ENCODE measurements around the gene GRIA3.
"Not testable (repeated sequence)": the region's sequence is repeated elsewhere in the genome, so short reads cannot be mapped to it uniquely, and the experiment has no call there.

GRIA3 gene

DNA sequence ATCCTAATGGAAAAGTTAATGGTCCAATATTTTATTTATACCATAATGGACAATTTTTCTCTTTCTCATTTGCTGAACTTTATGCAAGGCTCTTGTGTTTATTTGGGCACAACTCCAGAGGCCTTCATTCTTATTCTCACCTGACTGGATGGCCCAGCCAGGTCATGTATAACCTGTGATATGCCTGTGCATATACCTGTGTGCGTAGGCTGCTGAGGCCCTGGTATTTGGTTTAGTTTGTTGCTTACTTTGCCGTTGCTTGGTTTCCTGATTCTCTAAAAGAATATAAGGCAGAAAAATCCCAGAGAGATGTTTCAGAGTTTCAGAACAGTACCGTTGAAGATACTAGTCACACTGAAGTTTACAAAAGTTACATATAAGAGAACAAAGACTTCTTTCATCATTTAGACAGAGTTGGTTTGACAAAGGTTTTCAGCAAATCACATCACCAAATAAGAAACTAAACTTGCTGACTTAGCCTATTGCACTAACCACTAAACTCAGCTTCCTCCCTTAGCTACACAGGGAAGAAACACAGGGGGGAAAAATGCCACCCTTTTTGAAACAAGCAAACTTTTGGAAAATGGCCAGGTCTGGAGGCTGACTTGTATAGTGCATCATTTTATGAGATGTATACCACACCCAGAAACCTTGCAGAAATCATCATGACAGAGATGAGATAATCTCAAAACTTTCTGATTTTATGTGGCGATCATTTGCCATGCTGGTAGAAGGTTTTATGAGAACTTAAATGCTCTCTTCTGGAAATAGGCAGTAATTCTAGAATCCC is 248.5 kb downstream of the GRIA3 start:
- Histone ChIP-seq H3K36me3 (ENCODE audit: insufficient read depth, low read depth, low read length) (no peaks in the 10 kb centered on the region), H3K27ac (ENCODE audit: low read length) (no peak overlapping the region), H3K9me3 (ENCODE audit: insufficient read depth, low read depth, low read length) (no peaks in the 10 kb centered on the region), H3K27me3 (ENCODE audit: insufficient read depth, low read length) (no peaks in the 10 kb centered on the region), H3K9ac (ENCODE audit: low read depth, low read length) (no peak overlapping the region), H3K4me1 (ENCODE audit: insufficient read depth, low read length) (peaks cover 6% of the 10 kb centered on the region; the same call in 1 of the 2 replicates), H3K4me3 (ENCODE audit: low read length) (no peak overlapping the region)

DNA sequence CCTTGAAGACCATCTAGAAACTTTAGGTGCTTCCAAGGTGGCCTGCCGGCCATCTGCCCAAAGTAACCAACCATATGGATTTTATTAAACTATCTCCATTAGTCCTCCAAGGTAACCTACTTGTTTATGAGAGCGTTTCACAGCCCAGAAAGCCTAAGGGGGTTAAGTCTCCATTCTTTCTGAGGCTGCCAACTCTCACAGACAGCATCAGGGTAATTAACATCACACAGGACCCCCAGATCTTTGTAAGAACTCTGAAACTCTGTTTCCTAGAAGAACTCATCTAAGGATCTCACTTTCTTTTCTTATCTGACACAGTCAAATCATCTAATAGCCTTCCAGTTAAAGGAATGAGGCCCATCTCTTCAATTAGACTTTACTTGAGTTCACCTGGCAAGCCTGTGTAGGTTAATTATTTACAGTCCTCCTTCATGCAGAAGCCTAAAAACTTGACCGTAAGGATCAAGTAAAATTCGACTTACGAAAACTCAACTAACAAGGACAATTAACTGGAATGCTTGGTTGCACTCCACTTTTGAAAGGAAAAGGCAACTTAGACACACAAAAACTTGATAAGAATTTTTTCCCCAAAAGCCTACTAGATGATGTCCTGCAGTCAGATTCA is 252.5 kb downstream of the GRIA3 start:
- Histone ChIP-seq H3K27me3 (ENCODE audit: insufficient read depth, low read length) (no peaks in the 10 kb centered on the region), H3K4me1 (ENCODE audit: insufficient read depth, low read length) (peaks cover 6% of the 10 kb centered on the region; the same call in 1 of the 2 replicates), H3K4me3 (ENCODE audit: low read length) (peak overlapping the region; percentile 32), H3K27ac (ENCODE audit: low read length) (no peak overlapping the region), H3K9ac (ENCODE audit: low read depth, low read length) (no peak overlapping the region; the same call in 1 of the 2 replicates), H3K9me3 (ENCODE audit: insufficient read depth, low read depth, low read length) (no peaks in the 10 kb centered on the region), H3K36me3 (ENCODE audit: insufficient read depth, low read depth, low read length) (no peaks in the 10 kb centered on the region)

DNA sequence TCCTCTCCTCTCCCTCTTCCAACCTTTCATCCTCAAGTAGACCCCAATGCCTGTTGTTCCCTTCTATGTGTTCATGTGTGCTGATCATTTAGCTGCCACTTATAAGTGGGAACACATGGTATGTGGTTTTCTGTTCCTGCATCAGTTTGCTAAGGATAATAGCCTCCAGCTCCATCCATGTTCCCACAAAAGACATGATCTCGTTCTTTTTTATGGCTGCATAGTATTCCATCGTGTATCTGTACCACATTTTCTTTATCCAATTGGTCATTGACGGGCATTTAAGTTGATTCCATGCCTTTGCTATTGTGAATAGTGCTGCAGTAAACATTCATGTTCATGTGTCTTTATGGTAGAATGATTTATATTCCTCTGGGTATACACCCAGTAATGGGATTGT is 255.8 kb downstream of the GRIA3 start:
- H3K9me3 ChIP-seq (ENCODE audit: insufficient read depth, low read depth, low read length); H3K4me3 ChIP-seq (ENCODE audit: low read length); H3K9ac ChIP-seq (ENCODE audit: low read depth, low read length); H3K4me1 ChIP-seq (ENCODE audit: insufficient read depth, low read length); H3K27me3 ChIP-seq (ENCODE audit: insufficient read depth, low read length); H3K27ac ChIP-seq (ENCODE audit: low read length); H3K36me3 ChIP-seq (ENCODE audit: insufficient read depth, low read depth, low read length): not testable (repeated sequence)

DNA sequence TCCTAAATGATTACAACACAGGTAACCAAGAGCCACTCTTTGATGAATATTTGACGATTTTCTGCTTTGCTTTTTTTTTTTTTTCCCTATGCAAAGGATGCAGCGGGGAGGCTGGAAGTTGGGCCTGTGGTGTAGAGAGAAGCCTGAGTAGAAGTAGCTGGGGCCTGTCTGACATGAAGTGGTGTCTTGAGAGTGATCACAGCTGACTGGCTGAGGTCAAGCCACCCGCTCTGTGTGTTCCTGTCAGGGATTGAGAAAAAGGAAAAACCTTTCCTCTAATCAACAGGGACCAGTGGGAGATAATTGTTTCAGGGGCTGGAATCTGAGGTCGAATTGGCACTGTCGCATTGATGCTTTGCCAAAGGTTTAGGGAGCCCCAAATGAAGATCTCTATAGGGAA is 258.7 kb downstream of the GRIA3 start:
- H3K9ac ChIP-seq (ENCODE audit: low read depth, low read length), result no peak overlapping the region
- H3K27me3 ChIP-seq (ENCODE audit: insufficient read depth, low read length), result no peaks in the 10 kb centered on the region
- H3K36me3 ChIP-seq (ENCODE audit: insufficient read depth, low read depth, low read length), result no peaks in the 10 kb centered on the region
- no peaks in the 10 kb centered on the region for H3K4me1 ChIP-seq (ENCODE audit: insufficient read depth, low read length)
- H3K9me3 ChIP-seq (ENCODE audit: insufficient read depth, low read depth, low read length), result no peaks in the 10 kb centered on the region
- H3K27ac ChIP-seq (ENCODE audit: low read length), result no peak overlapping the region
- H3K4me3 ChIP-seq (ENCODE audit: low read length), result no peak overlapping the region

DNA sequence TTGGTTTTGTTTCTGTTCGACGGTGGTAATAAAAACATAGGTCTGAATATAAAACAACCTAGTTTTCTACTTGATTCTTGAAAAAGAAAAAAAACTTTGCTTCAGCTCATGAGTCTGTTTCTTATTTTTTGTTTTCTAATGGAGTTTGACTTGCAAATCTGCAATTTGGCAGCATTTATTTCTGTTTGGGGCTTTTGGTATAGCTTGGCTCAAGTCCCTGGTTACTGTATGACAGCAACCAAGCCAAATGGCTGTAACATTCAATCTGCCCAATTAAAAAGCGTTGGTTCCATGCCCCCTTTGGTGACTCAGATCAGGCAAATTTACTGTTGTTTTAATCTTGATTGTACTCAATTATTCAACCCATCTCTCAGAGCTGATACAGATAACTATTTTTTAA is 263.4 kb downstream of the GRIA3 start:
- no peaks in the 10 kb centered on the region for H3K4me1 ChIP-seq (ENCODE audit: insufficient read depth, low read length)
- no peaks in the 10 kb centered on the region for H3K27me3 ChIP-seq (ENCODE audit: insufficient read depth, low read length)
- no peaks in the 10 kb centered on the region for H3K36me3 ChIP-seq (ENCODE audit: insufficient read depth, low read depth, low read length)
- no peaks in the 10 kb centered on the region for H3K9me3 ChIP-seq (ENCODE audit: insufficient read depth, low read depth, low read length)
- no peak overlapping the region for H3K27ac ChIP-seq (ENCODE audit: low read length)
- no peak overlapping the region for H3K9ac ChIP-seq (ENCODE audit: low read depth, low read length)
- H3K4me3 ChIP-seq (ENCODE audit: low read length), result no peak overlapping the region

DNA sequence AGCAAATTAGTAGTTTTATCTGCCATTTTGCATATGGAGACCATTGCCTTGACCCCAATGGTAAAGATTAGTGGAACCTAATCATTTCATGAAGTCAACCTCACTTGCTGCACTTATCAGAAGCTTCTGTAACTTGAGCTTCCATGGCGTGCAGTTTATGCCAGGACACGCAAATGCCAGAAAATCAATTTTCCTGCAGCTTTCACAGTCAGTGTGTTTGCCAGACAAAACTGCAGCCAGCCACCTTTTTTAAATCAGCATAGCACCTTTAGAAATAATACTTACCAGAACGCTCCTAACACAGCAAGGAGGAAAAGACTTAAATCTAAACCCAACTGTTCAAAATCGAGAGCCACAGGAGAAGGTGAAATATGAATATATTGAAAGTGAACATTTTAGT is 265.3 kb downstream of the GRIA3 start:
- Histone ChIP-seq H3K27ac (ENCODE audit: low read length) (no peak overlapping the region), H3K9me3 (ENCODE audit: insufficient read depth, low read depth, low read length) (no peaks in the 10 kb centered on the region)

DNA sequence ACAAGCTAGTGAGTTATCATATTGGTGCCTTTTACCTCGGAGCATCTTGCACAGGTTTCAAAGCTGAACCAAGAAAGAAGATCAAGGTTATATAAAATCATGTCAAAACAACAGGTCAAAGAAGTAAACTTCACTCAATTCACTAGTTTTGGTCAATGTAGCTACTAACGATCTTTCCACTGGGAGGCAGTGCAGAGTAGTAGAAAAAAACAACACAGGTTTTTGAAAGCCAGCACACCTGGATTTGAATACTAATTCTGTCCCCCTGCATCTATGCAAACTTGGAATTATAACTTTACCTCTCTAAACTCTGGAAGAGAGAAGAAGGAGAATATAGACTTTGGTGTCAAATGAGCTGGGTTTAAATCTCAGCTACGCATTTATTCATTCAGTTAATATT is 266.1 kb downstream of the GRIA3 start:
- Histone ChIP-seq H3K27ac (ENCODE audit: low read length) (no peak overlapping the region), H3K36me3 (ENCODE audit: insufficient read depth, low read depth, low read length) (no peaks in the 10 kb centered on the region), H3K4me1 (ENCODE audit: insufficient read depth, low read length) (no peaks in the 10 kb centered on the region), H3K9me3 (ENCODE audit: insufficient read depth, low read depth, low read length) (no peaks in the 10 kb centered on the region), H3K4me3 (ENCODE audit: low read length) (no peak overlapping the region), H3K27me3 (ENCODE audit: insufficient read depth, low read length) (no peaks in the 10 kb centered on the region), H3K9ac (ENCODE audit: low read depth, low read length) (no peak overlapping the region)

More for the DNA sequence above, 265.3 kb downstream of the GRIA3 start:
- Histone ChIP-seq H3K9ac (ENCODE audit: low read depth, low read length) (no peak overlapping the region), H3K4me3 (ENCODE audit: low read length) (no peak overlapping the region), H3K4me1 (ENCODE audit: insufficient read depth, low read length) (no peaks in the 10 kb centered on the region), H3K36me3 (ENCODE audit: insufficient read depth, low read depth, low read length) (no peaks in the 10 kb centered on the region), H3K27me3 (ENCODE audit: insufficient read depth, low read length) (no peaks in the 10 kb centered on the region)

DNA sequence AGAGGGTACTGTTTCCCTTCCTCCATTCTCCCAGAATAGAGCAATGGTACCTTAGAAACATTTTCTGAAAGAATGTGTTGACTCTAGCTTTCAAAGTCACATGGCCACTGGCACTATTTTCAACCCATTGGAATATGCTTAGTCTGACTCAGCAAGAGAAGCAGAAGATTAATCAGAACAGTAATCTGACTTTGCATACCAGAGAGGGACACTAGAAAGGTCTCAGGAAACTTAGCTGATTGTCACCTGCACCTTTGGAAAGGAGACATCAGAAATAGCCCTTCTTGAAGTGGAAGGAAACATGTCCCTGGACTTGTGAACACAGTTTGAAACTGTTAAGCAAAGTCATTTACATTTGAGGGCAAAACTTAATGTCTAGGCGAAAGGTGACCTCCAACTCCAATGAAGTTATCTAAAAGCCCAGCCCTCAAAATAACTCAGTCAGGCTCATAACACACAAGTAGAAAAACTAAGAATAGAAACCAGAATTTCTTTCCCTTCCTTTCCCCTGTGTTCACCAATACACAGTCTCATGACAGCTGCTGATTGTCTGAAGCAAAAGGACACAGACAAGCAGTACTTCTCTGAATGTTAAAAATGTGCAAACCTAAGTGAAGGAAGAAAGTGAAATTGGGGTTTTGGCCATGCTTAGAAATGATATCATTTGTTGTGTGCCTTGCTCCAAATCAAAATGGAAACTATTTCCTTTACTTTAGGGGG is 270.8 kb downstream of the GRIA3 start:
- H3K27me3 ChIP-seq (ENCODE audit: insufficient read depth, low read length), result no peaks in the 10 kb centered on the region
- no peak overlapping the region for H3K27ac ChIP-seq (ENCODE audit: low read length)
- H3K9me3 ChIP-seq (ENCODE audit: insufficient read depth, low read depth, low read length), result no peaks in the 10 kb centered on the region
- H3K9ac ChIP-seq (ENCODE audit: low read depth, low read length), result no peak overlapping the region
- H3K4me1 ChIP-seq (ENCODE audit: insufficient read depth, low read length), result no peaks in the 10 kb centered on the region
- H3K4me3 ChIP-seq (ENCODE audit: low read length), result no peak overlapping the region
- no peaks in the 10 kb centered on the region for H3K36me3 ChIP-seq (ENCODE audit: insufficient read depth, low read depth, low read length)

DNA sequence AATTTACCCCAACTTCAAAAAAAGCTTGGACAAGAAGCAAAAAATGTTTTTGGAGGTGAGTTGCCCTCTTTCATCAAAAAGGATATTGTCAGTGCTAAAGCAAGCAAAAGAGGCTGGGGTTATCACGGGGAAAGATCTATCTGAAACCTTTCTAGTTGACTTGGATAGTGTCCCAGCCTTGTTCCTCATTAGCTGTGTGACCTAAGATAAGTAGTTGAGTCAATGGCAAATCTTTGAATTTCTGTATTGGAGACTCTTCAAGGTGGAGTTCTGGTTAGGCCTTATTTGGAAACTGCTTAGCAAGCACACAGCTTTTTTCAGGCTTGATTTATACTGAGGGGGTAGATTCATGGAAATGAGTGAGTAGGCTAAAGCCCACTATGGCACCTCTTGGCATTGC is 271.6 kb downstream of the GRIA3 start:
- no peaks in the 10 kb centered on the region for H3K4me1 ChIP-seq (ENCODE audit: insufficient read depth, low read length)
- no peak overlapping the region for H3K4me3 ChIP-seq (ENCODE audit: low read length)
- H3K9ac ChIP-seq (ENCODE audit: low read depth, low read length), result no peak overlapping the region
- H3K9me3 ChIP-seq (ENCODE audit: insufficient read depth, low read depth, low read length), result no peaks in the 10 kb centered on the region
- H3K27ac ChIP-seq (ENCODE audit: low read length), result no peak overlapping the region
- H3K36me3 ChIP-seq (ENCODE audit: insufficient read depth, low read depth, low read length), result no peaks in the 10 kb centered on the region
- H3K27me3 ChIP-seq (ENCODE audit: insufficient read depth, low read length), result no peaks in the 10 kb centered on the region

DNA sequence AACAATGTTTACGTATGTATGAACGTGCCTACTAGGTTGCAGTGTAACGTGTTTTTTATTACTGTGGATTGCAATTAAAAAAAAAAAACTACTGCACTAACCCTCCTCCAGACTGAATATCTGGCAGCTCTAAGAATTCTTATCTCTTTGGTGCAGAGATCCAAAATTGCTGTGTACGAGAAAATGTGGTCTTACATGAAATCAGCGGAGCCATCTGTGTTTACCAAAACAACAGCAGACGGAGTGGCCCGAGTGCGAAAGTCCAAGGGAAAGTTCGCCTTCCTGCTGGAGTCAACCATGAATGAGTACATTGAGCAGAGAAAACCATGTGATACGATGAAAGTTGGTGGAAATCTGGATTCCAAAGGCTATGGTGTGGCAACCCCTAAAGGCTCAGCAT is 280.6 kb downstream of the GRIA3 start:
- Histone ChIP-seq H3K9ac (ENCODE audit: low read depth, low read length) (no peak overlapping the region), H3K36me3 (ENCODE audit: insufficient read depth, low read depth, low read length) (no peaks in the 10 kb centered on the region), H3K4me1 (ENCODE audit: insufficient read depth, low read length) (peaks cover 2% of the 10 kb centered on the region; the same call in 1 of the 2 replicates), H3K4me3 (ENCODE audit: low read length) (no peak overlapping the region), H3K9me3 (ENCODE audit: insufficient read depth, low read depth, low read length) (no peaks in the 10 kb centered on the region), H3K27me3 (ENCODE audit: insufficient read depth, low read length) (no peaks in the 10 kb centered on the region), H3K27ac (ENCODE audit: low read length) (no peak overlapping the region)

DNA sequence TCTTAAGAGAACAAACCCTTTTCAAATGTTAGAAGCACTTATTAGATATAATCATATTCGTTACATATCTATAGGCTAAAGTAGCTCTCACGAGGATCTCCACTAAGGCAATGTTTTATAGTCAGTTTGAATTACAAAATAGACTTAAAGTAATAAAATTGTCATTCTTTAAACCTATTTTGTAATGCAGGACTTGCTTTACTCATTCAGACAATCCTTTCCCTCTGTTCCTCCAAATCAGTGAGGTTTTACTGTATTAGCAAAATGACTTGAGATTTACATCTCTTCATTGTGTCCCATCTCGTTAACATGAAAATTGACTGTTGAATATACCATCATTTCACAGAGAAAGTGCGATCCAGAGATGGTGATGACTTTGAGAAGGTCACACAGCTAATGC is 284.4 kb downstream of the GRIA3 start:
- Histone ChIP-seq H3K36me3 (ENCODE audit: insufficient read depth, low read depth, low read length) (no peaks in the 10 kb centered on the region), H3K27ac (ENCODE audit: low read length) (no peak overlapping the region), H3K4me1 (ENCODE audit: insufficient read depth, low read length) (peaks cover 2% of the 10 kb centered on the region; the same call in 1 of the 2 replicates), H3K27me3 (ENCODE audit: insufficient read depth, low read length) (no peaks in the 10 kb centered on the region), H3K9ac (ENCODE audit: low read depth, low read length) (no peak overlapping the region), H3K9me3 (ENCODE audit: insufficient read depth, low read depth, low read length) (no peaks in the 10 kb centered on the region), H3K4me3 (ENCODE audit: low read length) (no peak overlapping the region)

Data from iPS-20b (cell line).